K562 (cell line): Measurements from ENCODE around the gene RAP1GAP2. TPM values are rescaled to one million over a fixed set of nuclear protein-coding genes. Genes with fewer than 3 reads are reported as not detected.

ENCODE experiments used
- CHCHD3 ChIP-seq: fragments of 250-450 bp; sonication (Bioruptor Pico); IDR thresholded peaks from 2 replicates; pipeline ENCODE4 v2.1.2; 2022; ENCODE audit warnings: mild to moderate bottlenecking
- RAD51 ChIP-seq: fragments of 450-650 bp; IDR thresholded peaks from 2 replicates; pipeline ENCODE4 v1.7.1; 2016; ENCODE audit warnings: low read depth, mild to moderate bottlenecking, borderline replicate concordance
- polyA plus RNA-seq, 8 experiments: library from polyadenylated mRNA; depleted of rRNA in 4 of 8; stranded (reverse) in 5 of 8; unstranded in 3 of 8; fragments of >200 nt; fragmentation: Nextera tagmentation in 2 of 8; fragmentation: Illumina TruSeq in 1 of 8; extraction: Ambion mirVana in 2 of 8; extraction: Trizol in 1 of 8; gene quantifications; 2 replicates each; pipeline versions ENCODE4 v1.2.1 to v1.2.3, GENCODE V29; 2011 to 2014; ENCODE audit warnings: inconsistent platforms in 1 of 8, missing spikeins in 1 of 8
- total RNA-seq, 7 experiments: library from RNA; depleted of rRNA in 6 of 7; stranded (reverse); fragments of >200 nt in 6 of 7; fragmentation: Illumina TruSeq in 2 of 7; extraction: Trizol in 2 of 7; gene quantifications; 2 replicates each; pipeline versions ENCODE4 v1.2.1 to v1.2.3, GENCODE V29; 2011 to 2021; ENCODE audit warnings: low replicate concordance in 1 of 7
- TF ChIP-seq, protein P1 (sequence below), 2 experiments: fragments of 450-650 bp in 1 of 2; sonication (generic) in 1 of 2; formaldehyde crosslinking in 1 of 2; IDR thresholded peaks; 2 replicates each; pipeline versions ENCODE4 v1.7.1 to v1.9.0; 2016 to 2022; ENCODE audit warnings: inconsistent platforms in 1 of 2, mild to moderate bottlenecking in 1 of 2, missing genetic modification reagents in 1 of 2
- TF ChIP-seq, protein P2 (sequence below): fragments of 250-450 bp; sonication (Bioruptor Pico); IDR thresholded peaks from 2 replicates; pipeline ENCODE4 v1.8.0; 2022; ENCODE audit warnings: inconsistent platforms, mild to moderate bottlenecking, moderate library complexity, borderline replicate concordance
- TF ChIP-seq, protein P3 (sequence below): fragments of 250-450 bp; sonication (Bioruptor Pico); IDR thresholded peaks from 2 replicates; pipeline ENCODE4 v1.5.0; 2021

The RAP1GAP2 gene
- total and polyA plus RNA-seq, 9 of the 15 experiments (the other 6 are each of a cell fraction or from before 2014, with no cell fraction given): 0.01 to 1.3 (median 0.42) TPM; not detected in 1

DNA sequence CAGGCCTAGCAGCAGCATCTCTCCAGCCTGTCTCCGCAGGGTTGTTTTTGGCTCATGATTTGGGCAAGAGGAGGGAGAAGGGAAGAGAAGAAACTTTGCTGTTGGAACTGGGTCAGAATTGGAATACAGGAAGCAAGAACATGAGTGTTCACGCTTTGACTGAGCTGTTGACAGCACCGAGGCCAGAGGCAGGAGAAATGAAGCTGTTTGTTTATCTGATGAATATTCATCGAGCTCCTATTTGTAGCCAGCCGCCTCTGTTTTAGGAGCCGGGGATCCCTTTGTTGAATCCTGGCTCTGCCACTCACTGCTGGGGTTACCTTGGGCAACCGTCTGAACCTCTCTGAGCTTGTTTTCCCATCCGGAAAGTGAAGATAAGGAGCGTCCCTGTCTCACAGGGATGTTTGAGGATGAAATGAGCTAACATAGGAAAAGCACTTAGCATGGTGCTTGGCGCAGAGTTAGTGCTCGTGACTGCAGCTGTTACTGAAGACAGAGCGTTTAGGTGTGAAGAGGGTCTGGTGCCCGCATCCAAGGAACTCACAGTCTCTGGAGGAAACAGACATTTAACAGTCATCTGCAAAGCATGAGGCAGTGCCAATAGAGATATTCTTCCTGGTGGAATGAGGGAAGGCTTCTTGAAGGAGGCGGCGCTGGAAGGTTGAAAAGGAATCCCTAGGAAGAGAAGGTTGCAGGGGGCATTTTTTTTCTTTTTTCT lies 29.2 kb downstream of the RAP1GAP2 start (continued):
- TF ChIP-seq, protein P1, sequence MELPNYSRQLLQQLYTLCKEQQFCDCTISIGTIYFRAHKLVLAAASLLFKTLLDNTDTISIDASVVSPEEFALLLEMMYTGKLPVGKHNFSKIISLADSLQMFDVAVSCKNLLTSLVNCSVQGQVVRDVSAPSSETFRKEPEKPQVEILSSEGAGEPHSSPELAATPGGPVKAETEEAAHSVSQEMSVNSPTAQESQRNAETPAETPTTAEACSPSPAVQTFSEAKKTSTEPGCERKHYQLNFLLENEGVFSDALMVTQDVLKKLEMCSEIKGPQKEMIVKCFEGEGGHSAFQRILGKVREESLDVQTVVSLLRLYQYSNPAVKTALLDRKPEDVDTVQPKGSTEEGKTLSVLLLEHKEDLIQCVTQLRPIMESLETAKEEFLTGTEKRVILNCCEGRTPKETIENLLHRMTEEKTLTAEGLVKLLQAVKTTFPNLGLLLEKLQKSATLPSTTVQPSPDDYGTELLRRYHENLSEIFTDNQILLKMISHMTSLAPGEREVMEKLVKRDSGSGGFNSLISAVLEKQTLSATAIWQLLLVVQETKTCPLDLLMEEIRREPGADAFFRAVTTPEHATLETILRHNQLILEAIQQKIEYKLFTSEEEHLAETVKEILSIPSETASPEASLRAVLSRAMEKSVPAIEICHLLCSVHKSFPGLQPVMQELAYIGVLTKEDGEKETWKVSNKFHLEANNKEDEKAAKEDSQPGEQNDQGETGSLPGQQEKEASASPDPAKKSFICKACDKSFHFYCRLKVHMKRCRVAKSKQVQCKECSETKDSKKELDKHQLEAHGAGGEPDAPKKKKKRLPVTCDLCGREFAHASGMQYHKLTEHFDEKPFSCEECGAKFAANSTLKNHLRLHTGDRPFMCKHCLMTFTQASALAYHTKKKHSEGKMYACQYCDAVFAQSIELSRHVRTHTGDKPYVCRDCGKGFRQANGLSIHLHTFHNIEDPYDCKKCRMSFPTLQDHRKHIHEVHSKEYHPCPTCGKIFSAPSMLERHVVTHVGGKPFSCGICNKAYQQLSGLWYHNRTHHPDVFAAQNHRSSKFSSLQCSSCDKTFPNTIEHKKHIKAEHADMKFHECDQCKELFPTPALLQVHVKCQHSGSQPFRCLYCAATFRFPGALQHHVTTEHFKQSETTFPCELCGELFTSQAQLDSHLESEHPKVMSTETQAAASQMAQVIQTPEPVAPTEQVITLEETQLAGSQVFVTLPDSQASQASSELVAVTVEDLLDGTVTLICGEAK (IDR thresholded peaks at IDR 0.05): no peak
- TF ChIP-seq, protein P1 (CRISPR knock-in tag; IDR thresholded peaks at IDR 0.05): no peak
- TF ChIP-seq CHCHD3 (CRISPR knock-in tag) (no peak), RAD51 (no peak)
- TF ChIP-seq, protein P2, sequence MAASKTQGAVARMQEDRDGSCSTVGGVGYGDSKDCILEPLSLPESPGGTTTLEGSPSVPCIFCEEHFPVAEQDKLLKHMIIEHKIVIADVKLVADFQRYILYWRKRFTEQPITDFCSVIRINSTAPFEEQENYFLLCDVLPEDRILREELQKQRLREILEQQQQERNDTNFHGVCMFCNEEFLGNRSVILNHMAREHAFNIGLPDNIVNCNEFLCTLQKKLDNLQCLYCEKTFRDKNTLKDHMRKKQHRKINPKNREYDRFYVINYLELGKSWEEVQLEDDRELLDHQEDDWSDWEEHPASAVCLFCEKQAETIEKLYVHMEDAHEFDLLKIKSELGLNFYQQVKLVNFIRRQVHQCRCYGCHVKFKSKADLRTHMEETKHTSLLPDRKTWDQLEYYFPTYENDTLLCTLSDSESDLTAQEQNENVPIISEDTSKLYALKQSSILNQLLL (CRISPR knock-in tag): no peak
- TF ChIP-seq, protein P3, sequence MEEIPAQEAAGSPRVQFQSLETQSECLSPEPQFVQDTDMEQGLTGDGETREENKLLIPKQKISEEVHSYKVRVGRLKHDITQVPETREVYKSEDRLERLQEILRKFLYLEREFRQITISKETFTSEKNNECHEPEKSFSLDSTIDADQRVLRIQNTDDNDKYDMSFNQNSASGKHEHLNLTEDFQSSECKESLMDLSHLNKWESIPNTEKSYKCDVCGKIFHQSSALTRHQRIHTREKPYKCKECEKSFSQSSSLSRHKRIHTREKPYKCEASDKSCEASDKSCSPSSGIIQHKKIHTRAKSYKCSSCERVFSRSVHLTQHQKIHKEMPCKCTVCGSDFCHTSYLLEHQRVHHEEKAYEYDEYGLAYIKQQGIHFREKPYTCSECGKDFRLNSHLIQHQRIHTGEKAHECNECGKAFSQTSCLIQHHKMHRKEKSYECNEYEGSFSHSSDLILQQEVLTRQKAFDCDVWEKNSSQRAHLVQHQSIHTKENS: no peak
